Stimulated activated CD8-positive, alpha-beta memory T cell treated with anti-CD3 and anti-CD28 coated beads, Interleukin-15, amount 100 ng/mL, for 24 hours (primary cell): ENCODE data around the gene MMP14.

ENCODE experiments used
- DNase-seq: peaks from one replicate; pipeline ENCODE4 v3.0.0-alpha.2; 2020; ENCODE audit warnings: low read depth

MMP14 gene

DNA sequence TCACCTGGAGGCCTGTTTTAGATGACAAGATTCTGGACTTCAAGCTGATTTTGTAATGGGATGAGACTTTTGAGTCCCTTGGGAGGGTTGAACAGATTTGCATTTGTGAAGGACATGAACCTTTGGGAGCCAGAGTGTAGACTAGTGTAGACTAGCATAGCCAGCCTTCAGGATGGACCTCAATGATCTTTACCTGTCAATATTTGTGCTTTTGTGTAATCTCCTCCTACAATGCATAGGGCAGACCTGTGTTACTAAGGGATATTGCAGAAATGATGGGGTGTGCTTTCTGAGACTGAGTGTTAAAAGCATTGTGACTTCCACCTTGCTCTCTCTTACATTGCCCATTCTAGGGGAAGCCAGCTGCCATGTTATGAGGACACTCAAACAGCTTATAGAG, 25.3 kb downstream of the MMP14 start:
- no peak for DNase-seq

DNA sequence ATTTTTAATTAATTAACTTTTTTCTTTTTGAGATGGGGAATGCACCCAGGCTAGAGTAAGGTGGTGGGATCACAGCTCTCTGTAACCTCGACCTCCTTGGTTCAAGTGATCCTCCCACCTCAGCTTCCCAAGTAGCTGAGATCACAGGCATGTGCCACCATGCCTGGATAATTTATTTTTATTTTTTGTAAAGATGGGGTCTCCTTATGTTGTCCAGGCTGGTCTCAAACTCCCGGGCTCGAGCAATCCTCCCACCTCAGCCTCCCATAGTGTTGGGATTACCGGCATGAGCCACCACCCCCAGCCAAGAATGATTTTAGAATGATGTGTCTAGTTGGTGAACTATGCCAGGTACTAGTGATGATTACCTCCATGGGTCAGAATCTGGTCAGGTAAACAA, 28.6 kb downstream of the MMP14 start:
- DNase-seq = no peak

DNA sequence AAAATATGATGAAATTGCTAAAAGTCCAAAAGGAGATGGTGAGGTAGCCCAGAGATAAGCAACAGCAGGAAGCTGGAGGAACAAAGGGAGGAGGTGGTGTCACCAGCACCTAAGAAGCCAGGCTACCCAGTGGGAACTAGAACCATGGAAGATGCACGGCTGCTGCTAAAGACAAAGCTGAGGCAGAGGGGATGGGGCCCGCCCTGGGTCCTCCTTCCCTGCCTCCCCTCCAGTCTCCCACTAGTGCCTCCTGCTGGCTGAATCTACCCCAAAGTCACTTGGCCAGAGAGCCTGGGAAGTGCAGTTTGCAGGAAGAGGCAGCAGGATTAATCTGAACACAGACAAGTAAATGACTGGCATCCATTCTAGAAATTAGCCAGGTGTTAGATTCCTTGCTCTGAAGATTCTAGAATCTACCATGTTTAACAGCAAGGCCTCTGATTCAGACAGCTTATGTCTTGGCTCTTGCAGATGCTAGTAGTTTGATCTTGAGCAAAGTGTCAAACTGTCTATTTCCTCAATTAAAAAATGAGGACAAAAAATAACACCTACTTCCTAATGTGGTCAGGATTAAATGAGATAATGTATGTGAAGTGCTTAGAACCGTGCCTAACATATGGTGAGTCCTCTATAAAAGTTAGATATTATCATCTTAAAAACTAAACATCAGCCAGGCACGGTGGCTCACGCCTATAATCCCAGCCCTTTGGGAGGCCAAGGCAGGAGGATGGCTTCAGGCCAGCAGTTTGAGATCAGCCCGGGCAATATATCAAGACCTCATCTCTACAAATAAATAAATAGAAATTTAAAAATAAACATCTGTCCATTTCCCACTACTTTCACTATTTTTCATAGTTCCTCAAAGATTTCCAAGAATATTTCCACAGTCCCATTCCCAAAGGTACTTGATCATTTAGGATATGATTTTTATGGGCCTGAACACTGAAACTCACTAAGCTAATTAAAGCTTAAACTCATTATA, 29.3 kb downstream of the MMP14 start:
- no peak for DNase-seq

DNA sequence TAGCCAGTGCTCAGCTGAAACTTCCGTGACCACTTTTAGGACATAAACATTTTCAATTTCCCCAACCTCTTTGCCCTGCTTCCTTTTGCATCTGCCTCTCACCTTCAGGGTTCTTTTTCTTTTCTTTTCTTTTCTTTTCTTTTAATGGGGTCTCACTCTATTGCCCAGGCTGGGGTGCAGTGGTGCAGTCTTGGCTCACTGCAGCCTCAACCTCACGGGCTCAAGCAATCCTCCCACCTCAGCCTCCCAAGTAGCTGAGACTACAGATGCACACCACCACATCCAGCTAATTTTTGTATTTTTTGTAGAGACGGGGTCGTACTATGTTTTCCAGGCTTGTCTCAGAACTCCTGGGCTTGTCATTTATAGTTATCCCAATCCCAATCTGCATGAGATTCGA, 30.5 kb downstream of the MMP14 start:
- no peak for DNase-seq

DNA sequence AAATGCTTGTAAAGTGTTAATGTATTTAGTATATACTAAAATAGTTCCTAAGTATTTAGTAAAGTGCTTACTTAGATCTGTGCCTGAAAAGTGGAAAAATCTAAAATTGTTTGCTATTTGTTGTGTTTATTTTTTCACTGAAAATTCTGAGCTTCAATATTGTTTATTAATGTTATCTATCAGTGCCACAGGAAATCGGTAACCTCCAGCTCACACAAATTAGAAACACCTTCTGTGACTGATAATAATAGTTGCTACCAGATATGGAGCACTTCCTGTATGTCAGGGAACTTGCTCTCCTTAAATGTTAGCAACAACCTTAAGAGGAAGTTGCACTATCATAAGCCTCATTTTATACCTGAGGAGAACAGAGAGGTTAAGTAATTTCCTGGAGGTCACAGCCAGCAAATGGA, 34.4 kb downstream of the MMP14 start:
- no peak for DNase-seq

GRCh38 chr14:22871224-22872032, 35.0 kb downstream of the MMP14 start, which contains the start of gene LRP10:
LRP10 (plus strand) TSS chr14:22871740; CDS start chr14:22872304, 564 bp downstream.
- DNase-seq = peak; percentile 33

- peak; percentile 48 for DNase-seq
These were observed 35.8 kb downstream of the MMP14 start for GRCh38 chr14:22872033-22872832.

DNA sequence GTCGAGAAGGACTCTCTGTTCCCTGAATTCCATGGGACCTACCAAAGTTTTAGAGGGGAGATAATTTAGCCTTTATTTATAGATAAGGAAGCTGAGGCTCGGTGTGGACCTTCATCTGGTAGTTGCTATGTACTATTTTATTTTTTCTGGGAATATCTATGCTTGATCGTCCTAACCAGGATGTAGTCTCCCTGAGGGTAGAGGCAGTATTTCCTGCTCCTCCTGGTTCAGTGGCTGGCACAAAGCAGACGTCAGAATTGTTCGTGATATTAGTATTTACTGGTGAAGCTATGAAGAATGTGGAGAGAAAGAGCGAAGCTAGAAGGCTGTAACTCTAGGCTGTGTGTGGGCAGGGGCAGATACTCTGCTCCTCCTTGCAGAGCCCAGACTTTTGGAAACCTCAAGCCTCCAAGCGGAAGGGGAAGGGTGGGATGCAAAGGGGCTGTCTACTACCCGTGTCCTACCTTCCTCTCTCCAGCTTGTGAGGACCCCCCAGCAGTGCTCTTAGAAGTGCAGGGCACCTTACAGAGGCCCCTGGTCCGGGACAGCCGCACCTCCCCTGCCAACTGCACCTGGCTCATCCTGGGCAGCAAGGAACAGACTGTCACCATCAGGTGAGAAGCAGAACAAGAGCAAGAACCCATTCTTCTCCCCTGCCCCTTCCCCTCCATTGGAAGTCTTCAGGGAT, 36.6 kb downstream of the MMP14 start:
- no peak for DNase-seq

DNA sequence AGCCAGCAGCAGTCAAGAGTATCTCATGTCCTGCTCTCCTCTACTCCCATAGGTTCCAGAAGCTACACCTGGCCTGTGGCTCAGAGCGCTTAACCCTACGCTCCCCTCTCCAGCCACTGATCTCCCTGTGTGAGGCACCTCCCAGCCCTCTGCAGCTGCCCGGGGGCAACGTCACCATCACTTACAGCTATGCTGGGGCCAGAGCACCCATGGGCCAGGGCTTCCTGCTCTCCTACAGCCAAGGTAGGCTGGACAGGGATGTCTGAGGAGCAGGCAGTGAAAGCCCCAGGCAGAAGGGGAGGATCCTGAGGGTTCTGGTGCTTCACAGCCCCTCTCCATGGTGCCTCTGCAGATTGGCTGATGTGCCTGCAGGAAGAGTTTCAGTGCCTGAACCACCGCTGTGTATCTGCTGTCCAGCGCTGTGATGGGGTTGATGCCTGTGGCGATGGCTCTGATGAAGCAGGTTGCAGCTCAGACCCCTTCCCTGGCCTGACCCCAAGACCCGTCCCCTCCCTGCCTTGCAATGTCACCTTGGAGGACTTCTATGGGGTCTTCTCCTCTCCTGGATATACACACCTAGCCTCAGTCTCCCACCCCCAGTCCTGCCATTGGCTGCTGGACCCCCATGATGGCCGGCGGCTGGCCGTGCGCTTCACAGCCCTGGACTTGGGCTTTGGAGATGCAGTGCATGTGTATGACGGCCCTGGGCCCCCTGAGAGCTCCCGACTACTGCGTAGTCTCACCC, 38.8 kb downstream of the MMP14 start:
- DNase-seq = no peak

DNA sequence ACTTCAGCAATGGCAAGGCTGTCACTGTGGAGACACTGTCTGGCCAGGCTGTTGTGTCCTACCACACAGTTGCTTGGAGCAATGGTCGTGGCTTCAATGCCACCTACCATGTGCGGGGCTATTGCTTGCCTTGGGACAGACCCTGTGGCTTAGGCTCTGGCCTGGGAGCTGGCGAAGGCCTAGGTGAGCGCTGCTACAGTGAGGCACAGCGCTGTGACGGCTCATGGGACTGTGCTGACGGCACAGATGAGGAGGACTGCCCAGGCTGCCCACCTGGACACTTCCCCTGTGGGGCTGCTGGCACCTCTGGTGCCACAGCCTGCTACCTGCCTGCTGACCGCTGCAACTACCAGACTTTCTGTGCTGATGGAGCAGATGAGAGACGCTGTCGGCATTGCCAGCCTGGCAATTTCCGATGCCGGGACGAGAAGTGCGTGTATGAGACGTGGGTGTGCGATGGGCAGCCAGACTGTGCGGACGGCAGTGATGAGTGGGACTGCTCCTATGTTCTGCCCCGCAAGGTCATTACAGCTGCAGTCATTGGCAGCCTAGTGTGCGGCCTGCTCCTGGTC, 39.4 kb downstream of the MMP14 start:
- no peak for DNase-seq

DNA sequence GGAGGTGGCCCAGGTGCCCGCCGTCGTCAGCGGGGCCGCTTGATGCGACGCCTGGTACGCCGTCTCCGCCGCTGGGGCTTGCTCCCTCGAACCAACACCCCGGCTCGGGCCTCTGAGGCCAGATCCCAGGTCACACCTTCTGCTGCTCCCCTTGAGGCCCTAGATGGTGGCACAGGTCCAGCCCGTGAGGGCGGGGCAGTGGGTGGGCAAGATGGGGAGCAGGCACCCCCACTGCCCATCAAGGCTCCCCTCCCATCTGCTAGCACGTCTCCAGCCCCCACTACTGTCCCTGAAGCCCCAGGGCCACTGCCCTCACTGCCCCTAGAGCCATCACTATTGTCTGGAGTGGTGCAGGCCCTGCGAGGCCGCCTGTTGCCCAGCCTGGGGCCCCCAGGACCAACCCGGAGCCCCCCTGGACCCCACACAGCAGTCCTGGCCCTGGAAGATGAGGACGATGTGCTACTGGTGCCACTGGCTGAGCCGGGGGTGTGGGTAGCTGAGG, 40.7 kb downstream of the MMP14 start:
- no peak for DNase-seq

GRCh38 chr14:22878271-22879246, 42.2 kb downstream of the MMP14 start:
- no peak for DNase-seq

- no peak for DNase-seq
These were observed 45.7 kb downstream of the MMP14 start for GRCh38 chr14:22882064-22882463.

GRCh38 chr14:22882529-22883172, 46.3 kb downstream of the MMP14 start:
- no peak for DNase-seq

DNA sequence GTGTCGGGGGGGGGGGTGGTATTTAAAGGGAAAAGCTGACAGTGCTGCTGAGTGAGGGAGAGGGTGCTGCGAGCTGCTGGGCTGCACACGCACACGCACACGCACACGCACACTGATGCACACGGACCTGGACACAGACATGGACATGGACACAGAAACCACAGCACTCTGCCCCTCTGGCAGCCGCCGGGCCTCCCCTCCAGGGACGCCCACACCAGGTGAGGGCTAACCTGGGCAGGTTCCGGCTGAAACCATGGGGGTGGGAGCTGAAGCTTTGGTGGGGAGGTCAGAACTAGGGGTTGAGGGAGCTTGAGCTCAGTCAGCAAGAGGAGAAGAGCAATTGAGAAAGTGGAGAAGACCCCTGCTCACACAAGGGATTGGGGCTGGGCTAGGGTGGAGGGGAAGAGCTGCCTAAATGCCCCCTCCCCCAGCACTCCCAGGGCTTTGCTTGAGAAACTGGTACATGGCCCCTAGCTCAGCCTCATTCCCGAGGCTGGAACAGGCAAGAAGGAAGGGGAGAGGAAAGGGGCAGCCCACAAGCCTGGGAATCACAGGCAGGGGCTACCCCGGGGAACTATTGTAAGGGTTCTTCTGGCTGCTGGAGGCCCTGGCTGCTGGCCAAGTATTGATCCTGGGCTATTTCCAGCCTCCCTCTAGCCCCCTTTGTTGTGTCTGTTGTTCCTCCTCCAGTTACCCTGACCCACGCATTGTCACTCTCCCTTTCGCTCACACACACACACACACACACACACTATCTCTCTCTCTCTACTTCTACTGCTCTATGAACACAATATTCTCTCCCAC, 47.0 kb downstream of the MMP14 start, which contains the start of gene REM2:
REM2 (plus strand) TSS at position 50 of the 804 bp plus-strand sequence; CDS start at position 116, 66 bp downstream.
- no peak for DNase-seq

- no peak for DNase-seq
These were observed 47.8 kb downstream of the MMP14 start for GRCh38 chr14:22884076-22884737.
